ENCODE results near the gene BAD.

Gene BAD

GRCh38 chr11:64230985-64231365, 53.5 kb downstream of the BAD start:
- DNase-seq (ENCODE audit: extremely low spot score), result no peak
- TF ChIP-seq NFRKB (IDR thresholded peaks at IDR 0.05) (no peak), FOXM1 (IDR thresholded peaks at IDR 0.05; ENCODE audit: borderline replicate concordance) (no peak), HDGF (IDR thresholded peaks at IDR 0.05; ENCODE audit: borderline replicate concordance) (no peak), ZNF384 (IDR thresholded peaks at IDR 0.05) (no peak)
- POLR2A ChIA-PET, result interaction anchor here (0.7 to 5.3 kb wide), 5 partner anchors 14 to 49 kb away, joined by 3 to 59 read pairs (median 3); partner anchors contain the start of genes FKBP2 and PPP1R14B
- CTCF ChIA-PET, result no interaction called here

GRCh38 chr11:64230171-64230984, 54.1 kb downstream of the BAD start, which contains the start of gene DNAJC4:
DNAJC4 (plus strand) TSS chr11:64230548; CDS start chr11:64230855, 307 bp downstream.
- ChIA-PET POLR2A (interaction anchor here (0.7 to 5.3 kb wide), 5 partner anchors 14 to 49 kb away, joined by 3 to 59 read pairs (median 3); partner anchors contain the start of genes FKBP2 and PPP1R14B), CTCF (no interaction called here)
- TF ChIP-seq L3MBTL2 (conservative IDR thresholded peaks at IDR 0.05), result no peak
- no peak for TF ChIP-seq FOXA1 (IDR thresholded peaks at IDR 0.05)
- TF ChIP-seq SP1 (IDR thresholded peaks at IDR 0.05), result no peak
- peak; percentile 96 for TF ChIP-seq ZNF384 (IDR thresholded peaks at IDR 0.05)
- peak; percentile 83 for TF ChIP-seq PKNOX1 (IDR thresholded peaks at IDR 0.05)
- TF ChIP-seq FOXM1 (IDR thresholded peaks at IDR 0.05; ENCODE audit: borderline replicate concordance), result no peak
- no peak for TF ChIP-seq FOXK2 (IDR thresholded peaks at IDR 0.05)
- TF ChIP-seq HDGF (IDR thresholded peaks at IDR 0.05; ENCODE audit: borderline replicate concordance), result no peak
- peak; percentile 79 for DNase-seq (ENCODE audit: extremely low spot score)

GRCh38 chr11:64229744-64230170, 54.7 kb downstream of the BAD start:
- no peak for TF ChIP-seq NFRKB (IDR thresholded peaks at IDR 0.05)
- TF ChIP-seq ARNT (IDR thresholded peaks at IDR 0.05), result no peak
- no peak for TF ChIP-seq HDGF (IDR thresholded peaks at IDR 0.05; ENCODE audit: borderline replicate concordance)
- no peak for TF ChIP-seq SUZ12 (IDR thresholded peaks at IDR 0.05)
- TF ChIP-seq L3MBTL2 (conservative IDR thresholded peaks at IDR 0.05), result no peak
- no peak for TF ChIP-seq TARDBP (IDR thresholded peaks at IDR 0.05)
- TF ChIP-seq FOXK2 (IDR thresholded peaks at IDR 0.05), result no peak
- TF ChIP-seq FOXM1 (IDR thresholded peaks at IDR 0.05; ENCODE audit: borderline replicate concordance), result no peak
- TF ChIP-seq LEF1 (IDR thresholded peaks at IDR 0.05; ENCODE audit: borderline replicate concordance), result no peak
- no peak for TF ChIP-seq SP1 (IDR thresholded peaks at IDR 0.05)
- no peak for TF ChIP-seq PKNOX1 (IDR thresholded peaks at IDR 0.05)
- TF ChIP-seq CTBP1 (IDR thresholded peaks at IDR 0.05; ENCODE audit: borderline replicate concordance), result no peak
- TF ChIP-seq FOXA1 (IDR thresholded peaks at IDR 0.05), result no peak
- ChIA-PET CTCF (no interaction called here), POLR2A (interaction anchor here (0.6 to 5.3 kb wide), 2 partner anchors 15 to 375 kb away, joined by 3 to 59 read pairs; partner anchors contain the start of genes FKBP2 and PPP1R14B)
- DNase-seq (ENCODE audit: extremely low spot score), result no peak

GRCh38 chr11:64229090-64229743, 55.2 kb downstream of the BAD start:
- DNase-seq (ENCODE audit: extremely low spot score), result no peak
- POLR2A ChIA-PET, result interaction anchor here (0.6 to 5.3 kb wide), 3 partner anchors 16 to 374 kb away, joined by 3 to 59 read pairs (median 3); partner anchors contain the start of genes FKBP2 and PPP1R14B
- CTCF ChIA-PET, result interaction anchor here (0.7 kb wide), 1 partner anchor 55 kb away, joined by 3 read pairs; no protein-coding TSS in a partner anchor
- TF ChIP-seq PKNOX1 (IDR thresholded peaks at IDR 0.05) (no peak), SP1 (IDR thresholded peaks at IDR 0.05) (no peak), FOXM1 (IDR thresholded peaks at IDR 0.05; ENCODE audit: borderline replicate concordance) (no peak), ZNF384 (IDR thresholded peaks at IDR 0.05) (no peak), NFRKB (IDR thresholded peaks at IDR 0.05) (no peak), TARDBP (IDR thresholded peaks at IDR 0.05) (no peak), CTBP1 (IDR thresholded peaks at IDR 0.05; ENCODE audit: borderline replicate concordance) (no peak), ELF4 (IDR thresholded peaks at IDR 0.05) (no peak), FOXK2 (IDR thresholded peaks at IDR 0.05) (no peak), FOXA1 (IDR thresholded peaks at IDR 0.05) (no peak), HDGF (IDR thresholded peaks at IDR 0.05; ENCODE audit: borderline replicate concordance) (no peak), ARNT (IDR thresholded peaks at IDR 0.05) (no peak), BHLHE40 (IDR thresholded peaks at IDR 0.05; ENCODE audit: borderline replicate concordance) (no peak), SUZ12 (IDR thresholded peaks at IDR 0.05) (no peak), LEF1 (IDR thresholded peaks at IDR 0.05; ENCODE audit: borderline replicate concordance) (no peak)

- ChIA-PET POLR2A (interaction anchor here (1.8 to 2.0 kb wide), 4 partner anchors 12 to 23 kb away, joined by 4 to 10 read pairs (median 6); partner anchors contain the start of gene PPP1R14B), CTCF (interaction anchor here (0.6 to 1.9 kb wide), 2 partner anchors 23 to 25 kb away, joined by 3 to 5 read pairs; no protein-coding TSS in a partner anchor)
- no peak for DNase-seq (ENCODE audit: extremely low spot score)
- no peak for TF ChIP-seq FOXA1 (IDR thresholded peaks at IDR 0.05)
- no peak for TF ChIP-seq PKNOX1 (IDR thresholded peaks at IDR 0.05)
- TF ChIP-seq SP1 (IDR thresholded peaks at IDR 0.05), result no peak
- TF ChIP-seq SUZ12 (IDR thresholded peaks at IDR 0.05), result no peak
- TF ChIP-seq CTBP1 (IDR thresholded peaks at IDR 0.05; ENCODE audit: borderline replicate concordance), result no peak
- TF ChIP-seq LEF1 (IDR thresholded peaks at IDR 0.05; ENCODE audit: borderline replicate concordance), result no peak
- no peak for TF ChIP-seq HDGF (IDR thresholded peaks at IDR 0.05; ENCODE audit: borderline replicate concordance)
- no peak for TF ChIP-seq BHLHE40 (IDR thresholded peaks at IDR 0.05; ENCODE audit: borderline replicate concordance)
- no peak for TF ChIP-seq ELF4 (IDR thresholded peaks at IDR 0.05)
- TF ChIP-seq TARDBP (IDR thresholded peaks at IDR 0.05), result no peak
- no peak for TF ChIP-seq L3MBTL2 (conservative IDR thresholded peaks at IDR 0.05)
- no peak for TF ChIP-seq ZNF384 (IDR thresholded peaks at IDR 0.05)
- TF ChIP-seq FOXK2 (IDR thresholded peaks at IDR 0.05), result no peak
- TF ChIP-seq NFRKB (IDR thresholded peaks at IDR 0.05), result no peak
- no peak for TF ChIP-seq ARNT (IDR thresholded peaks at IDR 0.05)
- TF ChIP-seq FOXM1 (IDR thresholded peaks at IDR 0.05; ENCODE audit: borderline replicate concordance), result no peak
These were observed 57.0 kb downstream of the BAD start for GRCh38 chr11:64227405-64227956.
